ENCODE results near the gene TEX22.

GRCh38 chr14:105363847-105364708 lies 34.3 kb upstream of the TEX22 start:
- TF ChIP-seq CTCF (IDR thresholded peaks at IDR 0.05) (no peak), POLR2A (IDR thresholded peaks at IDR 0.05) (no peak)
